Renal cortical epithelial cell (primary cell): ENCODE data around the gene DNHD1. TPM values are rescaled to one million over a fixed set of nuclear protein-coding genes. Genes with fewer than 3 reads are reported as not detected.
"Not testable (repeated sequence)": the region's sequence is repeated elsewhere in the genome, so short reads cannot be mapped to it uniquely, and the experiment has no call there.

Source experiments
- DNase-seq: peaks from one replicate; pipeline ENCODE4 v3.0.0-alpha.2; 2011; ENCODE audit warnings: low read depth
- total RNA-seq: library from RNA; depleted of rRNA; stranded (reverse); fragments of >200 nt; gene quantifications from 2 replicates; pipeline ENCODE4 v1.2.3, GENCODE V29; 2014

Gene DNHD1
- total RNA-seq, 1 donor from 2014 or later = 2.5 TPM

GRCh38 chr11:6480299-6480914 lies 16.7 kb upstream of the DNHD1 start:
- no peak for DNase-seq

- DNase-seq = peak; percentile 95
Measured at GRCh38 chr11:6481012-6481923, 15.8 kb upstream of the DNHD1 start, which contains the start of the genes ARFIP2 and TIMM10B. TSS of gene ARFIP2 (minus strand) at chr11:6481331. CDS start at chr11:6480421, 910 bp downstream. TSS of gene TIMM10B (plus strand) at chr11:6481501. CDS start at chr11:6481517, 16 bp downstream.

- no peak for DNase-seq
Measured at GRCh38 chr11:6481924-6482275, 15.2 kb upstream of the DNHD1 start.

- DNase-seq = no peak
Measured at GRCh38 chr11:6482441-6482840, 14.6 kb upstream of the DNHD1 start.

GRCh38 chr11:6483015-6483414 lies 14.1 kb upstream of the DNHD1 start:
- no peak for DNase-seq

GRCh38 chr11:6485661-6486060 lies 11.4 kb upstream of the DNHD1 start:
- DNase-seq = no peak

GRCh38 chr11:6486256-6486655 lies 10.8 kb upstream of the DNHD1 start:
- DNase-seq = no peak

GRCh38 chr11:6486938-6487337 lies 10.1 kb upstream of the DNHD1 start:
- no peak for DNase-seq

- DNase-seq = no peak
Measured at GRCh38 chr11:6488342-6488741, 8.7 kb upstream of the DNHD1 start.

GRCh38 chr11:6488821-6489220 lies 8.3 kb upstream of the DNHD1 start:
- no peak for DNase-seq

- DNase-seq = no peak
Measured at GRCh38 chr11:6489306-6489705, 7.8 kb upstream of the DNHD1 start.

- no peak for DNase-seq
Measured at GRCh38 chr11:6498121-6498520, 1.0 kb downstream of the DNHD1 start.

- no peak for DNase-seq
Measured at GRCh38 chr11:6498544-6498943, 1.5 kb downstream of the DNHD1 start.

- no peak for DNase-seq
Measured at GRCh38 chr11:6502382-6502781, 5.3 kb downstream of the DNHD1 start.

- DNase-seq = no peak
Measured at GRCh38 chr11:6504166-6504565, 7.1 kb downstream of the DNHD1 start.

GRCh38 chr11:6505577-6506240 lies 8.6 kb downstream of the DNHD1 start:
- DNase-seq = peak; percentile 85

GRCh38 chr11:6516865-6517264 lies 19.8 kb downstream of the DNHD1 start:
- no peak for DNase-seq

- no peak for DNase-seq
Measured at GRCh38 chr11:6520265-6520664, 23.2 kb downstream of the DNHD1 start.

GRCh38 chr11:6521946-6522345 lies 24.9 kb downstream of the DNHD1 start:
- DNase-seq = not testable (repeated sequence)

GRCh38 chr11:6523253-6523652 lies 26.2 kb downstream of the DNHD1 start:
- DNase-seq = peak; percentile 54

- no peak for DNase-seq
Measured at GRCh38 chr11:6526411-6527135, 29.5 kb downstream of the DNHD1 start.

GRCh38 chr11:6529266-6529665 lies 32.2 kb downstream of the DNHD1 start:
- DNase-seq = no peak
